Immature natural killer cell (primary cell): ENCODE measurements around the gene EBF3. TPM values are rescaled to one million over a fixed set of nuclear protein-coding genes. Genes with fewer than 3 reads are reported as not detected.

Experiments
- DNase-seq, 3 donors: peaks; one replicate each; pipeline ENCODE4 v3.0.0; 2022; ENCODE audit warnings: mixed read lengths in 1 of 3
- H3K27ac Mint-ChIP-seq, 6 donors: one replicate each; pipeline ENCODE4 v1.8.0; 2020; ENCODE audit warnings: mixed read lengths in 6 of 6, mild to moderate bottlenecking in 5 of 6, inconsistent platforms in 4 of 6, moderate library complexity in 3 of 6
- H3K27me3 Mint-ChIP-seq, 3 donors: one replicate each; pipeline ENCODE4 v1.8.0; 2020 to 2021; ENCODE audit warnings: low read depth in 3 of 3, mild to moderate bottlenecking in 3 of 3, mixed read lengths in 3 of 3, moderate library complexity in 3 of 3, inconsistent platforms in 1 of 3
- H3K36me3 Mint-ChIP-seq, 3 donors: one replicate each; pipeline ENCODE4 v1.8.0; 2020; ENCODE audit warnings: mixed read lengths in 3 of 3, inconsistent platforms in 2 of 3, mild to moderate bottlenecking in 2 of 3
- H3K4me1 Mint-ChIP-seq, 2 donors: one replicate each; pipeline ENCODE4 v1.8.0; 2020; ENCODE audit warnings: inconsistent platforms in 2 of 2, mild to moderate bottlenecking in 2 of 2, mixed read lengths in 2 of 2, moderate library complexity in 1 of 2
- H3K4me3 Mint-ChIP-seq, 5 donors: one replicate each; pipeline ENCODE4 v1.8.0; 2020; ENCODE audit warnings: mild to moderate bottlenecking in 5 of 5, mixed read lengths in 5 of 5, inconsistent platforms in 3 of 5, moderate library complexity in 3 of 5
- H3K9me3 Mint-ChIP-seq, 6 donors: one replicate each; pipeline ENCODE4 v1.8.0; 2020; ENCODE audit warnings: mild to moderate bottlenecking in 6 of 6, mixed read lengths in 6 of 6, inconsistent platforms in 4 of 6, moderate library complexity in 3 of 6
- polyA plus RNA-seq, 3 donors: library from polyadenylated mRNA; unstranded; fragments of 300-500 nt; fragmentation: Illumina TruSeq; gene quantifications; one replicate each; pipeline ENCODE4 v1.2.3, GENCODE V29; 2021

The EBF3 gene
- polyA plus RNA-seq, 3 donors from 2014 or later = not detected

DNA sequence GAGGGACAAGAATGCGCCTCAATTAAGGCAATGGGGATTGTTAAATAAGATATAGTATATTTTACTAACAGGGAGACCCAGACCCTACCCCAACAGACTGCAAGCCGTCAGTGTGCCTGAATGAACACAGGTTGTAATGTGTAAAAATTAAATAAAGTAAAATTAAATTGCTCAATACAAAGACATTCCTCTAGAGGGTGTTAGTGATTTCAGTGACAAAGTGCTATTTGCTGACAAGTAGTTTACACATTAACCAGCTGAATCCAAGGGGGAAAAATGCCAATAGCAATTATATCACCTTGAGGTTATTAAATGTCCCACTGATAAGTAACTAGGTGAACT lies 110.5 kb downstream of the EBF3 start:
- Mint-ChIP-seq H3K4me1 (no peaks in the 10 kb centered on the region), H3K36me3 (no peaks in the 10 kb centered on the region), H3K4me3 (no peak overlapping the region), H3K27ac (no peak overlapping the region), H3K27me3 (peaks cover 3 to 5% (median 4%) of the 10 kb centered on the region in 3 donors), H3K9me3 (no peaks in the 10 kb centered on the region)
- no peak for DNase-seq

DNA sequence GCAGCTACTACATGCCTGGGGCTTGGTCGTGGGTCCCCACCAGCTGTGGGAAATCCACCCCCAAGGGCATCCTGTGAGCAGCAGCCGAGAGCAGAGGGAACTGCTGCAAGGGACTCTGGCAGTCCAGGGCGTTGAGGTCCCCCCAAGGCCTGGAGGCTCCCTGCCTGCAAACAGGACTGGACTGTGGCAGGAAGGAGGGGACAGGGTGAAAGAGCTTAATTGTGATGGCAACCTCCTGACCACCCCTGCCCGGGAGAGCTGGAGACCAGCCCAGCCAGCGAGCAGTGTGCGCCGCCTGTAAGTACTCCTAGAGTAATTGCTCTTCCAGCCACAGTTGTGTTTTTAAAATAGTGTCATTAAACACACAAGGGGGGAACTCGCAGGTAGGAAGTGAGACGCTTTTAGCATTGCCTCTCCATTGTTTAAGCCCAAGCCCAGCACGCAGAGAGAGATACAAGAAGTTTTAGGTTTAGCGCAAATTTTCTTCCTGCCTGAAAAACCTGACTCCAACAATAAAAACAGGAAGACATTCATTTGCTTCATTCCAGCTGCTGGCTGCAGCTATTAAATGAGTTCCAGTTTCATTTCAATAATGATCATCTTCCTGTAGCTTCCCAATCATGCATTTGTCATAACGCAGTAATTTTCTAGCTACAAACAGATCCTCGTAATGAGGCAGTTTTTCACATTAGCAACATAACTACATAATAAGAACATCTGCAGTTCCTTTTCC lies 111.1 kb downstream of the EBF3 start:
- H3K9me3 Mint-ChIP-seq = no peaks in the 10 kb centered on the region
- H3K4me1 Mint-ChIP-seq = no peaks in the 10 kb centered on the region
- no peak for DNase-seq
- no peak overlapping the region for H3K27ac Mint-ChIP-seq
- H3K27me3 Mint-ChIP-seq = peaks cover 4 to 6% (median 5%) of the 10 kb centered on the region in 3 donors
- no peaks in the 10 kb centered on the region for H3K36me3 Mint-ChIP-seq
- H3K4me3 Mint-ChIP-seq = no peak overlapping the region

DNA sequence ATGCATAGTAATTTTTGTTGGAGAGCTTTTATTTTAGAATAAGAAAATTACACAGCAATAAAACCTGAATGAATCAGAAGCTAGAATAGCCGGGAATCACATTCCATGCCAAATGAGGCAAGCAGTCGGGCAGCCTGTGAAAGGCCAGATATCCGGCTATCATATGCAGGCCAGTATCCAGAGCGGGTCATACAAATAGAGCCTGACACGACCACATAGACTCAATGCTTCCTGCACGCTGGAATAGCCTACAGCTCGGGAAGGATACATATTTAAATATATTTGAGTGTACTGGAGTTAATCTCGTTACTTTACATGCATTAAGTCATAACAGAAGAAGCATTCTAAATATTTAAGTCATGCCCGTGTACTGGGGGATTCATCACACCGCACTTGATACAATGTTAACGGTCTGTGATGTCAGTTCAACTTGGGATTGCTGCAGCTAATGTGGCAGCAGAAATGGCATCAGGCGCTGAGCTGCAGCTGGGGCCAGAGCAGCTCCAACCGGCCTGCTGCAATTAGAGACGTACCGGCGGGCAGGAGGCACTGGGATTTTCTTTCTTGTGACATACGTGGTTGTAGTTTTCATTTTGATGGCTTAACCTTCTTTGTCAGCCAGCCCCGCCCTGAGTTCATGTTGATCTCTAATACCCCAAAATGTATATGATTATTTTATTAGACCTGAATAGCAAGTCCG lies 112.0 kb downstream of the EBF3 start:
- H3K4me3 Mint-ChIP-seq = no peak overlapping the region
- DNase-seq = no peak
- no peaks in the 10 kb centered on the region for H3K36me3 Mint-ChIP-seq
- H3K4me1 Mint-ChIP-seq = no peaks in the 10 kb centered on the region
- H3K27ac Mint-ChIP-seq = no peak overlapping the region
- peaks cover 4 to 6% (median 5%) of the 10 kb centered on the region in 3 donors for H3K27me3 Mint-ChIP-seq
- no peaks in the 10 kb centered on the region for H3K9me3 Mint-ChIP-seq

DNA sequence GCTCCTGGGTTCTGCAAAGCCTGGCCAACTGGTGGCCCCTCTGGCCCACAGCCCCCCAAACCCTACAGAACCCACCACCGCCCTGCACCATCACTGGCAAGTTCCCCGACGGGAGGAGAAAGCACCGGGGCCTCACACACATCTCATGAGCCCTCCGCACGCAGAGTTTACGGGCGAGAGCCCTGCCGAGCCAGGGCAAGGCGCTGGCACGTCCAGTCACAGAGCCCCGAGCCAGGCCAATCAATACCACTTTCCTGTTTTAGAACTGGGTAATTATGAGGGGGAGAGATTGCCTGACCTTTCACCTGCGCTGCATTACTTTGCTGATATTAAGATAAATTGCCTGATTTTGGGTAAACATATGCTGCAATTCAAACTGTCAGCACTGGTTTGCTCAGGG lies 113.3 kb downstream of the EBF3 start:
- Mint-ChIP-seq H3K9me3 (no peaks in the 10 kb centered on the region), H3K4me1 (no peaks in the 10 kb centered on the region), H3K36me3 (no peaks in the 10 kb centered on the region), H3K27me3 (peaks cover 5 to 7% (median 6%) of the 10 kb centered on the region in 3 donors), H3K27ac (no peak overlapping the region), H3K4me3 (no peak overlapping the region)
- no peak for DNase-seq

DNA sequence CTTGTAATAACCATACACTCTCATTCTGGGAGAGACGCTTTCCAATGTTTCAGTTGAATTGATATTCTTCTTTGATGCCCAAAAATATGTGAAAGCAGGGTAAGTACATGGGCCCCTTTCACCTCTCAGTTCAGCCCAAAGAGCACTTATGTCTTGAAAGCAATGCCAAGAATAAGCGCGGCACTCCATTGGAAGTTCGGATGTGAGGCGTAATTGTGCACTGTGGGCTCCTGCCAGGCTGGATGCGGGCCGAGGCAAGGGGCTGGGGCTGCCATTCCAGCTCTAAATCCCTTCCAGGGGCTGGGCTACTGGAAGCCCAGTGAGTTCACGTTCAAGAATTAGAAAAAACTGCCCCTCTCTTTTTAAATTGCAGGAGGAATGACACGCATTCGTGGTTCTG lies 113.8 kb downstream of the EBF3 start:
- H3K4me1 Mint-ChIP-seq = no peaks in the 10 kb centered on the region

DNA sequence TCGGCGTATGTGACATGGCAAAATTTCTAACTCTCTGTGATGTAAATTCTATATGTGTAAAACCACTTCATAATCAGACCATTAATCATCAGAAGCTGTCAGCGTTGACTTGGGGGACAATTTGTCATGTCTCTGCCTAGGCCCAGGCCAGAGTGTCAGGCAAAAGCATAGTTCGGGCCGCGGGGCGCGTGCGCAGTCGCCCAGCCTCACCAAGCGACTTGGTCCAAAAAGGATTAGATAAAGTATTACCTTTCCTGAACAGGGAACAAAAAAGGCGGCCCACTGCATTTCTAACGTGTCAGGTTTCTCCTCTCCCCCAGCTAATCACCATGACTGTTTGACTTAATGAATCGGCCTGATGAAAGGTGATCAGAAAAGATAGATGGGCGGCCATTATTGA lies 114.2 kb downstream of the EBF3 start:
- H3K27ac Mint-ChIP-seq = no peak overlapping the region
- H3K4me3 Mint-ChIP-seq = no peak overlapping the region
- H3K4me1 Mint-ChIP-seq = no peaks in the 10 kb centered on the region
- DNase-seq = no peak
- H3K27me3 Mint-ChIP-seq = peaks cover 5 to 7% (median 6%) of the 10 kb centered on the region in 3 donors
- H3K36me3 Mint-ChIP-seq = no peaks in the 10 kb centered on the region
- H3K9me3 Mint-ChIP-seq = no peaks in the 10 kb centered on the region

More for the DNA sequence above, 113.8 kb downstream of the EBF3 start:
- Mint-ChIP-seq H3K27ac (no peak overlapping the region), H3K9me3 (no peaks in the 10 kb centered on the region), H3K4me3 (no peak overlapping the region), H3K27me3 (peaks cover 5 to 7% (median 6%) of the 10 kb centered on the region in 3 donors), H3K36me3 (no peaks in the 10 kb centered on the region)
- no peak for DNase-seq

DNA sequence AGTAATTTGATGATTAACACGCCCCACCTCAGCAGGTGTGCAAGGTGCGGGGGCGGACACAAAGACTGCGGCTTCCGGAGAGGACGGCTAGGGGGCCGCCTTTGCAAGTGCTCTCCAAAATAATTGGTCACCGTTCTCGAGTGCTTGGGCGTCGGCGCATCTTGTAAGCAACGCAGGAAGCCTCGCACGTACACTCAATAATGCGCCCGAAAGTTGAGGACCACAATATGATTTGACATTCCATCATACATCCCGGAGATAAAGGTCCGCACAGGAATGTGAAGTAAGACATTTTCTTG lies 114.7 kb downstream of the EBF3 start:
- Mint-ChIP-seq H3K27me3 (peaks cover 5 to 7% (median 6%) of the 10 kb centered on the region in 3 donors), H3K36me3 (no peaks in the 10 kb centered on the region), H3K4me1 (no peaks in the 10 kb centered on the region), H3K9me3 (no peaks in the 10 kb centered on the region), H3K4me3 (no peak overlapping the region), H3K27ac (no peak overlapping the region)
- DNase-seq = no peak

DNA sequence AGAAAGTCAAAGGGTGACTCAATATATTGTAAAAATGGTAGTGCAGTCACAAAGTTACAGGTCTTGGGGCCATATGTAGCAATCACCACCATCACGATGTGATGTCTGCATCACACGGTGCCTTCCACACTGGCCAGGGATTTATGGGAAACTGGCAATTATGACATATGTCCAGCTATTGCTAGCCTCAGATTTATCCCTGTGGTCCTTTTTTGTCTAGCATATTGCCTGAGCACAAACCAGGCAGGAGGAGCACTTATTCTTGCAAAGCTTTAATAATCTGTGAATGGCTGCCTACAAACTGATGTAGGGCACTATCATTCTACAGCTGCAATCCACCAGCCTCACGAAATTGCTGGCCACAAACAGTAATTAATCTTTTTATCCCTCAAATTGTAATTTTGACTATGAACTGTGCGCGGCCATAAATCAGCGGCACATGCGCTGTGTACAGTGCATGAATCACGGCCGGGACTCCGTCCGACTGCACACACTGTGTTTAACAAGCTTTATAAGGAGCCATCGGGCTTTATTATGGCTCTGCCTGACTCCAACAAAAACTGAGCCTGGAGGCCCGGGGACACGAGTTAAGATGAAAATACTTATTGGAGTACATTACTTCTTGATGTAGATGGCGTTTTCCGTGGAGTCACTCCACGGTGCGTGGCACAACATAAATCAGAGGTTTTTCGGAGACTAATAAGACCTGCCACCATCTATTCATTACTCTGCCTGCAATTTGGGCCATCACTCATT lies 115.2 kb downstream of the EBF3 start:
- no peaks in the 10 kb centered on the region for H3K9me3 Mint-ChIP-seq
- DNase-seq = no peak
- H3K36me3 Mint-ChIP-seq = no peaks in the 10 kb centered on the region
- peaks cover 5 to 6% (median 5%) of the 10 kb centered on the region in 3 donors for H3K27me3 Mint-ChIP-seq
- no peak overlapping the region for H3K27ac Mint-ChIP-seq
- H3K4me1 Mint-ChIP-seq = no peaks in the 10 kb centered on the region
- no peak overlapping the region for H3K4me3 Mint-ChIP-seq

DNA sequence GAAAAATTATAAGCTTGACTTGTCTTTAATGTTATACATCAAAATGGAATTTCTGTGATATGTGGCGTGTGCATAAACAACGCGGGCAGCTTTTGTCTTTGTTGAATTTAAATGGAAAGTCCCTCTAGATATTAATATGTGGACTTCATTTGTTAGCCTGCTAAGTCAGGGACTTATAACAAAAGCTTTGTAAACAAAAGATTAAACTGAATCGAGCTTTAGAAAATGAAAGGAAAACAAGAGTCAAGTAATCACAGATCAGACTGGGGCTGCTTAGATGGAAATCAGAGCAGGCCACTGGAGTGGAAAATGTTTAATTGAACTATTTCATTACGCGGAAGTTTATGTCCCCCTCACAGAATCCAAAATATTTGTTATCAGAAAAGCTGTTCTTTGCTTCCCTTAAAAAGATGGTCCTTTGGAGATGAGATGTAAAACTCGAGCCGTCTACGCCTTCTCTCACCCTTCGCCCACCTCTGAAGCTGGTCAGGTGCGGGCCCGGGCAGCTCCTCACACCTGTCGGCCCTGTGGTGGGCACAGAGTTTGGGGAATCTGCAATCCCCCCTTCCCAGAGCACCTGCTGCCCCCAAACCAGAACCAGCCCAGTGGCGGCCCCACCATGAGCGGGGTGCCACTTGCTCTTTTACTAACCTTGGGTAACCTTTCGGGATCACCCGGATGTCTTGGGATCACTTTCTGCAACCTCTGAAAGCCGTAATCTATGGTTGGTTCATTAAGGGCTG lies 116.2 kb downstream of the EBF3 start:
- no peaks in the 10 kb centered on the region for H3K4me1 Mint-ChIP-seq
- peaks cover 4 to 5% (median 5%) of the 10 kb centered on the region in 3 donors for H3K27me3 Mint-ChIP-seq
- H3K9me3 Mint-ChIP-seq = no peaks in the 10 kb centered on the region
- H3K4me3 Mint-ChIP-seq = no peak overlapping the region
- DNase-seq = no peak
- H3K27ac Mint-ChIP-seq = no peak overlapping the region
- H3K36me3 Mint-ChIP-seq = no peaks in the 10 kb centered on the region

DNA sequence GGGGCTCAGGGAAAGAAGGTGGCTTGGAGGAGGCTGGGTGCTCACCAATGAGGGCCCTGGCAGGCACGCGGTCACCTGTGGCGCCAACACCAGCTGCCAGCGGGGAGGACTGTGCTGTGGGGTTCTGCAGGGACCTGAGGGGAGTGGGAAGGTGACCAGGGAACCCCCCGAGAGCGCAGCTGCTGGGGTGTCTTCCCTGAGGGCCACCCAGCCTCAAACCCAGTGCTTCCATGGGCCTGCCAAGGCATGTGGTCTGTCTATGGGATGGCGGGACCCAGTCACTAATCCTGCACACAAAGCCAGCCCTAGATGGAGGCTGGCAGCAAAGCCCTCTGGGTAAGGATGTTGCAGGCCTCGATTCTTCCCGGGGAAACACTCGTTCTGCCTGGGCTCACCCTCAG lies 117.1 kb downstream of the EBF3 start:
- no peaks in the 10 kb centered on the region for H3K9me3 Mint-ChIP-seq
- no peaks in the 10 kb centered on the region for H3K4me1 Mint-ChIP-seq
- peaks cover 4 to 5% (median 5%) of the 10 kb centered on the region in 3 donors for H3K27me3 Mint-ChIP-seq
- H3K36me3 Mint-ChIP-seq = no peaks in the 10 kb centered on the region
- no peak for DNase-seq
- H3K27ac Mint-ChIP-seq = no peak overlapping the region
- H3K4me3 Mint-ChIP-seq = no peak overlapping the region

DNA sequence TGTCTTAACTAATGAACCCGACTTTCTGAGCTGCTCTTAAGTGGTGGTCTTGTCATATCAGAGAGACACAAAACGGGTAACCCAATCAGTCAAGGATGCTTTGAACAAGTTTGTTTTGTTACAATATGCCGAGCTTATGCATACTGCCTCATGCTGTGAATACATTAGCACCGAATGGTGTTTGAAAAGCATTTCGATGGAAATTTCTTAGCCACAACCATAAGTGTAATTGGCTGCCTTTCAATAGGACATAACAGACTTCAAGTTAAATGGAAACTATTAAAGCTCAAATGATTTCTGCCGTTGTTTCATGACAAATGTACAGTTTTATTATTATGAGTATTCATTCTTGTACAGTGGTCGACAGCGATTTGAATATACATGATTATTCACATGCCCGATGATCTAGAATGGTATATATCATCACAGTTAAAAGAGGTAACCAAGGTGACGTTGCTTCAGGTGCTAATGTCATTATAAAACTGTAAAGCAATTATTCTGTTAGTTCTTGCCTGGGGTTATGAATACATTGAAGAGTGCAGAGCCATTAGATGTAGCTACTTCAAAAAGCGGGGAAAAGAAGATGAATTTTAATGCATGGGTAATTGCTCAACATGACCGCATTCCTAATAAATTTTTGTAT lies 118.8 kb downstream of the EBF3 start:
- no peak for DNase-seq
- Mint-ChIP-seq H3K36me3 (no peaks in the 10 kb centered on the region), H3K9me3 (no peaks in the 10 kb centered on the region), H3K4me1 (no peaks in the 10 kb centered on the region), H3K27me3 (peaks cover 0 to 5% (median 3%) of the 10 kb centered on the region in 3 donors), H3K4me3 (no peak overlapping the region), H3K27ac (no peak overlapping the region)

DNA sequence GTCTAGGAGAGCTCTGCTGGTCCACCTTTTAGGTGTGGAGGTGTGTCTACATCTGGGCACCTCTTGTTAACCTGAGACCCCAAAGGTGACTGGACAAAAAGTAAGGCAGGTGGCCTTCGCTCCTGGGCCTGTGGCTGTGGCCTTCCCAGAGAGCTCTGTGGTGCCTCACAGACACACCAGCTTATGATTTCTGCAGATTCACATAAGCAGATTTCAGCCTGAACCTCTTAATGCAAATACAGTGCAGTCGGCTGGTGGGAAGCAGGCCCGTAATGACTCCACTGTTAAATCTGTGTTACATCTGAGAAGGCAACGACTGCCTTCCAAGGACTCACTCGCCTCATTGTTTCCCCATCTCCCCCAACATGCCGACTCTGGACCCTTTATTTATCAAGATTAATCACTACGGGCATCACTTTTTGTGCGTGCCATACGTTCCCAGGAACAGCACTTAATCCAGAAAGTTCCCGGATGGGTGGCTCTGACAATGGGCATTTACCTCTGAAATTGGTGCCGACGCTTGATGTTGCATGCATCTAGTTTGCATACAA lies 119.8 kb downstream of the EBF3 start:
- H3K9me3 Mint-ChIP-seq = no peaks in the 10 kb centered on the region
- no peaks in the 10 kb centered on the region for H3K4me1 Mint-ChIP-seq
- H3K36me3 Mint-ChIP-seq = no peaks in the 10 kb centered on the region
- no peak for DNase-seq
- peaks cover 0 to 5% (median 3%) of the 10 kb centered on the region in 3 donors for H3K27me3 Mint-ChIP-seq
- no peak overlapping the region for H3K27ac Mint-ChIP-seq
- H3K4me3 Mint-ChIP-seq = no peak overlapping the region

DNA sequence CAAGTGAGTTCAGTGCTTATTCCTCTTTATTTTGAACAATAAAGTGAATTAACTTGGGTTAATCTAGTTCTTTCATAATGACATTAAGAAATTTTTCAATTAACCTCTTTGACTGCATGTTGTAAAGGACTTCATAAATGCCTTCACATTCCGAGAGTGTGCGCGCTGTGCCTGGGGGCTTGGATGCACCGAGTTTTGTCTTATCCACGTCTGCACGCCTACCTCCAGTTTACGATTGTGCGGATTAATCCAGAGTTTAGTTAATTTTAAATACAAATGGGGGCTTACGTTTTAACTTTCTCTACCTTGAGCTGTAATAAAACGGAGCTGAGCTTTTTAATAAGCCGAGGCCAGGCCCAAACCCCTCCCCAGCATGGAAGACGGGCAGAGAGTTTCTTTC lies 120.4 kb downstream of the EBF3 start:
- H3K27ac Mint-ChIP-seq = no peak overlapping the region

More for the DNA sequence above, 120.4 kb downstream of the EBF3 start:
- H3K9me3 Mint-ChIP-seq = no peaks in the 10 kb centered on the region
- no peak overlapping the region for H3K4me3 Mint-ChIP-seq
- no peaks in the 10 kb centered on the region for H3K4me1 Mint-ChIP-seq
- no peaks in the 10 kb centered on the region for H3K36me3 Mint-ChIP-seq
- DNase-seq = no peak
- peaks cover 0 to 5% (median 3%) of the 10 kb centered on the region in 3 donors for H3K27me3 Mint-ChIP-seq
